CD14-positive monocyte (primary cell): ENCODE results near the gene FLT3LG. TPM values are rescaled to one million over a fixed set of nuclear protein-coding genes. Genes with fewer than 3 reads are reported as not detected.

ENCODE experiments used
- DNase-seq, 3 donors: peaks; one replicate each; pipeline ENCODE4 v3.0.0-alpha.2; 2011 to 2022
- H2AFZ ChIP-seq: 2 replicates; pipeline ENCODE4 v1.6.0; 2012; ENCODE audit warnings: mild to moderate bottlenecking, low read depth, low read length, inconsistent platforms; ENCODE audit not compliant: insufficient read depth, poor library complexity, severe bottlenecking
- H3K27ac ChIP-seq, 2 donors: 1 replicate in 1 of 2; 2 replicates in 1 of 2; pipeline ENCODE4 v1.5.1; 2012 to 2013; ENCODE audit warnings: low read length in 2 of 2, control low read depth in 1 of 2, inconsistent platforms in 1 of 2, low read depth in 1 of 2, mild to moderate bottlenecking in 1 of 2
- H3K27me3 ChIP-seq, 2 donors: one replicate each; pipeline versions ENCODE4 v1.6.0 to v1.6.1; 2011 to 2013; ENCODE audit warnings: low read length in 2 of 2; ENCODE audit not compliant: control insufficient read depth in 2 of 2, insufficient read depth in 2 of 2
- H3K36me3 ChIP-seq, 2 donors: replicated peaks in 1 of 2; 1 replicate in 1 of 2; 2 replicates in 1 of 2; pipeline versions ENCODE4 v1.5.1 to v1.6.1; 2012 to 2013; ENCODE audit warnings: low read length in 2 of 2, control low read depth in 1 of 2, inconsistent platforms in 1 of 2, mild to moderate bottlenecking in 1 of 2; ENCODE audit not compliant: insufficient read depth in 2 of 2, control insufficient read depth in 1 of 2
- H3K4me1 ChIP-seq, 2 donors: 1 replicate in 1 of 2; 2 replicates in 1 of 2; pipeline versions ENCODE4 v1.5.1 to v1.6.1; 2012 to 2013; ENCODE audit warnings: low read length in 2 of 2, control low read depth in 1 of 2, inconsistent platforms in 1 of 2, mild to moderate bottlenecking in 1 of 2, moderate library complexity in 1 of 2; ENCODE audit not compliant: insufficient read depth in 2 of 2, control insufficient read depth in 1 of 2
- H3K4me2 ChIP-seq: replicated peaks from 2 replicates; pipeline ENCODE3; 2012; ENCODE audit warnings: low read length, moderate library complexity, mild to moderate bottlenecking; ENCODE audit not compliant: poor library complexity, severe bottlenecking; ENCODE audit errors: extremely low read depth
- H3K4me3 ChIP-seq, 3 experiments: fragments of 200-600 bp in 1 of 3; sonication (generic) in 1 of 3; replicated peaks in 1 of 3; 1 replicate in 2 of 3; 2 replicates in 1 of 3; pipeline ENCODE4 v1.5.1; 2011 to 2013; ENCODE audit warnings: low read length in 3 of 3, mild to moderate bottlenecking in 3 of 3, control low read depth in 2 of 3, low read depth in 2 of 3, inconsistent platforms in 1 of 3, moderate library complexity in 1 of 3
- H3K79me2 ChIP-seq: 2 replicates; pipeline ENCODE4 v1.6.0; 2012; ENCODE audit warnings: mild to moderate bottlenecking, control low read depth, inconsistent platforms, low read length, moderate library complexity; ENCODE audit not compliant: insufficient read depth
- H3K9ac ChIP-seq: 2 replicates; pipeline ENCODE4 v1.6.0; 2017; ENCODE audit warnings: low read length, mild to moderate bottlenecking; ENCODE audit not compliant: insufficient read depth, poor library complexity, severe bottlenecking
- H3K9me3 ChIP-seq, 2 donors: replicated peaks in 1 of 2; 1 replicate in 1 of 2; 2 replicates in 1 of 2; pipeline versions ENCODE4 v1.5.1 to v1.6.1; 2012 to 2013; ENCODE audit warnings: low read length in 2 of 2, control low read depth in 1 of 2; ENCODE audit not compliant: control insufficient read depth in 1 of 2, insufficient read depth in 1 of 2
- H4K20me1 ChIP-seq: 2 replicates; pipeline ENCODE4 v1.6.0; 2012; ENCODE audit warnings: mild to moderate bottlenecking, low read length, control low read depth, moderate library complexity; ENCODE audit not compliant: insufficient read depth
- H3K27ac Mint-ChIP-seq, 7 donors: one replicate each; pipeline ENCODE4 v1.8.0; 2020; ENCODE audit warnings: mild to moderate bottlenecking in 7 of 7, mixed read lengths in 7 of 7, moderate library complexity in 6 of 7, inconsistent platforms in 2 of 7
- H3K27me3 Mint-ChIP-seq, 3 donors: one replicate each; pipeline ENCODE4 v1.8.0; 2021 to 2022; ENCODE audit warnings: low read depth in 3 of 3, mild to moderate bottlenecking in 3 of 3, mixed read lengths in 3 of 3, moderate library complexity in 3 of 3, inconsistent platforms in 1 of 3
- H3K36me3 Mint-ChIP-seq, 2 donors: one replicate each; pipeline ENCODE4 v1.8.0; 2020; ENCODE audit warnings: mixed read lengths in 2 of 2, inconsistent platforms in 1 of 2, mild to moderate bottlenecking in 1 of 2
- H3K4me1 Mint-ChIP-seq: one replicate; pipeline ENCODE4 v1.8.0; 2020; ENCODE audit warnings: mild to moderate bottlenecking, mixed read lengths
- H3K4me3 Mint-ChIP-seq, 2 donors: one replicate each; pipeline ENCODE4 v1.8.0; 2020; ENCODE audit warnings: mild to moderate bottlenecking in 2 of 2, mixed read lengths in 2 of 2, moderate library complexity in 1 of 2
- H3K9me3 Mint-ChIP-seq, 7 donors: one replicate each; pipeline ENCODE4 v1.8.0; 2020 to 2022; ENCODE audit warnings: mixed read lengths in 7 of 7, mild to moderate bottlenecking in 6 of 7, moderate library complexity in 6 of 7, inconsistent platforms in 2 of 7
- WGBS: methylation state at CpG from one replicate; pipeline ENCODE4 v1.1.5; 2013; ENCODE audit warnings: missing lambda C conversion rate; ENCODE audit not compliant: insufficient coverage; 5-methylcytosine and 5-hydroxymethylcytosine counted together
- intact Hi-C, 2 donors: fragments of 100-400 bp; cut with micrococcal nuclease; formaldehyde crosslinking; loops; one replicate each; pipeline versions ENCODE4 v1.15.0 to v1.15.1; 2023
- polyA plus RNA-seq, 3 donors: library from polyadenylated mRNA; depleted of rRNA in 1 of 3; unstranded in 2 of 3; stranded (reverse) in 1 of 3; fragments of 300-500 nt in 2 of 3; fragments of >200 nt in 1 of 3; fragmentation: Illumina TruSeq in 2 of 3; gene quantifications; 1 replicate in 2 of 3; 2 replicates in 1 of 3; pipeline ENCODE4 v1.2.3, GENCODE V29; 2012 to 2021
- TF ChIP-seq, protein P1 (sequence below): fragments of 200-600 bp; IDR thresholded peaks from one replicate; pipeline ENCODE4 v1.8.0; 2022; ENCODE audit warnings: antibody characterized with exemption, mild to moderate bottlenecking

FLT3LG gene
- polyA plus RNA-seq, 3 donors: 5.0 to 13.8 (median 6.9) TPM

- peaks cover 5 to 7% of the 10 kb centered on the region in 2 donors for H3K4me1 ChIP-seq
- no peak overlapping the region for H2AFZ ChIP-seq
- no peak overlapping the region for H3K9ac ChIP-seq
- no peaks in the 10 kb centered on the region for H4K20me1 ChIP-seq
- H3K4me3 ChIP-seq: no peak overlapping the region
- DNase-seq: no peak
- peaks cover 61 to 100% of the 10 kb centered on the region in 2 donors for H3K27me3 ChIP-seq
- peaks cover 23% of the 10 kb centered on the region for H3K4me1 Mint-ChIP-seq
- peaks cover 0 to 43% (median 25%) of the 10 kb centered on the region in 7 donors for H3K9me3 Mint-ChIP-seq
- H3K4me3 Mint-ChIP-seq: peak overlapping the region in 1 of 2 donors; percentile 83
- no peaks in the 10 kb centered on the region for H3K36me3 ChIP-seq
- H3K79me2 ChIP-seq: no peaks in the 10 kb centered on the region
- H3K9me3 ChIP-seq: peaks cover 9 to 42% of the 10 kb centered on the region in 2 donors
- H3K27me3 Mint-ChIP-seq: peaks cover 99 to 100% (median 100%) of the 10 kb centered on the region in 3 donors
- intact Hi-C loops: loop anchor here in 1 of 2 donors (10.0 kb wide), 1 partner anchor 169 kb away; no protein-coding TSS in a partner anchor
- H3K27ac Mint-ChIP-seq: no peak overlapping the region
- no peak overlapping the region for H3K27ac ChIP-seq
- TF ChIP-seq, protein P1, sequence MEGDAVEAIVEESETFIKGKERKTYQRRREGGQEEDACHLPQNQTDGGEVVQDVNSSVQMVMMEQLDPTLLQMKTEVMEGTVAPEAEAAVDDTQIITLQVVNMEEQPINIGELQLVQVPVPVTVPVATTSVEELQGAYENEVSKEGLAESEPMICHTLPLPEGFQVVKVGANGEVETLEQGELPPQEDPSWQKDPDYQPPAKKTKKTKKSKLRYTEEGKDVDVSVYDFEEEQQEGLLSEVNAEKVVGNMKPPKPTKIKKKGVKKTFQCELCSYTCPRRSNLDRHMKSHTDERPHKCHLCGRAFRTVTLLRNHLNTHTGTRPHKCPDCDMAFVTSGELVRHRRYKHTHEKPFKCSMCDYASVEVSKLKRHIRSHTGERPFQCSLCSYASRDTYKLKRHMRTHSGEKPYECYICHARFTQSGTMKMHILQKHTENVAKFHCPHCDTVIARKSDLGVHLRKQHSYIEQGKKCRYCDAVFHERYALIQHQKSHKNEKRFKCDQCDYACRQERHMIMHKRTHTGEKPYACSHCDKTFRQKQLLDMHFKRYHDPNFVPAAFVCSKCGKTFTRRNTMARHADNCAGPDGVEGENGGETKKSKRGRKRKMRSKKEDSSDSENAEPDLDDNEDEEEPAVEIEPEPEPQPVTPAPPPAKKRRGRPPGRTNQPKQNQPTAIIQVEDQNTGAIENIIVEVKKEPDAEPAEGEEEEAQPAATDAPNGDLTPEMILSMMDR: no peak
- 14% methylated on average over 29 of the region's 31 CpGs for WGBS
- H3K4me2 ChIP-seq: no peak overlapping the region
- H3K36me3 Mint-ChIP-seq: peaks cover 3 to 11% of the 10 kb centered on the region in 2 donors
These were observed 40.6 kb upstream of the FLT3LG start for GRCh38 chr19:49433240-49433901.

DNA sequence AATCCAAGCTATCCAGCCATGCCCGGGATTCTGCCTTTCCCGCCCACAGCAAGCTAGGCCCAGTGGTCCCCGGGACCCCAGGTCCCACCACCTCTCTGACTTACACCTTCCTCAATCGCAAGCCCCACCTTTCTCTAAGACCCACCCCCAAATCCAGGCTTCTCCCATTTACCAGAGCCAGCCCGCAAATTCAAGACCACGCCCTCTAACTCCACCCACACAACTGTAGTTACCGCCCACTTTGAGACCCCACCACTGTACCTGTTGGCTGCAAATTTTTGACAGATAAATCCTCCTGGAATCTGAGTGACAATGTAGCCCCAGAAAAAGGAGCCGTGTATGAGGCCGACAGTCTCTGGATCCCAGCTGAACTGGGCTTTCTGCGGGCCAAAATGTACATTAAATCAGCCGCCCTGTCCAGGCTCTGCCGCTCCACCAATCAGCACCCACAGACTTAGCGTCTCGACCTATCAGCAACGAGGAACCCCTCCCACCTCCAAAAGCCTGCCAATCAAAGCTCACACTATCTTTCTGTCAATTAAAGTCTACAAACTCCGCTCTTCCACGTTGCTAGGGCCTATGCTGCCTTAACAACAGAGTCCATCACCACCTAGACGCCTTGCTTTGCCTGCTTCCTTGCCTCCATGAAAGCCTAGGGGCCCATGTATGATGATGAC is 39.0 kb upstream of the FLT3LG start:
- peak overlapping the region in 1 of 2 donors; percentile 83 for H3K4me3 Mint-ChIP-seq
- TF ChIP-seq, protein P1: no peak
- H3K27me3 Mint-ChIP-seq: peaks cover 99 to 100% (median 100%) of the 10 kb centered on the region in 3 donors
- Histone ChIP-seq H3K4me1 (peaks cover 5 to 6% of the 10 kb centered on the region in 2 donors), H3K9ac (no peak overlapping the region), H3K4me3 (no peak overlapping the region), H2AFZ (no peak overlapping the region), H3K27ac (no peak overlapping the region), H3K9me3 (peaks cover 9 to 37% of the 10 kb centered on the region in 2 donors), H3K79me2 (no peaks in the 10 kb centered on the region), H3K27me3 (peaks cover 67 to 100% of the 10 kb centered on the region in 2 donors), H3K4me2 (no peak overlapping the region), H3K36me3 (no peaks in the 10 kb centered on the region), H4K20me1 (no peaks in the 10 kb centered on the region)
- peaks cover 19% of the 10 kb centered on the region for H3K4me1 Mint-ChIP-seq
- intact Hi-C loops: loop anchor here in 1 of 2 donors (10.0 kb wide), 1 partner anchor 170 kb away; no protein-coding TSS in a partner anchor
- peaks cover 0 to 44% (median 25%) of the 10 kb centered on the region in 7 donors for H3K9me3 Mint-ChIP-seq
- H3K36me3 Mint-ChIP-seq: peaks cover 6 to 11% of the 10 kb centered on the region in 2 donors
- no peak overlapping the region for H3K27ac Mint-ChIP-seq
- 93% methylated on average over 16 of the region's 18 CpGs for WGBS
- DNase-seq: no peak
